IPS-15b (cell line): Measurements from ENCODE around the gene MYMK.
A peak's percentile ranks its signal among the peaks of the same experiment; 100 is the strongest.

Source experiments
- H3K27me3 ChIP-seq: one replicate; pipeline ENCODE4 v1.6.1; 2013; ENCODE audit warnings: low read length; ENCODE audit not compliant: control insufficient read depth, insufficient read depth
- H3K36me3 ChIP-seq: one replicate; pipeline ENCODE4 v1.6.1; 2013; ENCODE audit warnings: low read length; ENCODE audit not compliant: control insufficient read depth, insufficient read depth
- H3K4me1 ChIP-seq: one replicate; pipeline ENCODE4 v1.6.1; 2013; ENCODE audit warnings: mild to moderate bottlenecking, low read length; ENCODE audit not compliant: control insufficient read depth, insufficient read depth
- H3K4me3 ChIP-seq: one replicate; pipeline ENCODE4 v1.5.1; 2013; ENCODE audit warnings: low read depth, low read length
- H3K9ac ChIP-seq: one replicate; pipeline ENCODE4 v1.6.1; 2013; ENCODE audit warnings: low read depth, mild to moderate bottlenecking, low read length
- H3K9me3 ChIP-seq: one replicate; pipeline ENCODE4 v1.6.1; 2013; ENCODE audit warnings: mild to moderate bottlenecking, low read length; ENCODE audit not compliant: control insufficient read depth, insufficient read depth

MYMK gene

DNA sequence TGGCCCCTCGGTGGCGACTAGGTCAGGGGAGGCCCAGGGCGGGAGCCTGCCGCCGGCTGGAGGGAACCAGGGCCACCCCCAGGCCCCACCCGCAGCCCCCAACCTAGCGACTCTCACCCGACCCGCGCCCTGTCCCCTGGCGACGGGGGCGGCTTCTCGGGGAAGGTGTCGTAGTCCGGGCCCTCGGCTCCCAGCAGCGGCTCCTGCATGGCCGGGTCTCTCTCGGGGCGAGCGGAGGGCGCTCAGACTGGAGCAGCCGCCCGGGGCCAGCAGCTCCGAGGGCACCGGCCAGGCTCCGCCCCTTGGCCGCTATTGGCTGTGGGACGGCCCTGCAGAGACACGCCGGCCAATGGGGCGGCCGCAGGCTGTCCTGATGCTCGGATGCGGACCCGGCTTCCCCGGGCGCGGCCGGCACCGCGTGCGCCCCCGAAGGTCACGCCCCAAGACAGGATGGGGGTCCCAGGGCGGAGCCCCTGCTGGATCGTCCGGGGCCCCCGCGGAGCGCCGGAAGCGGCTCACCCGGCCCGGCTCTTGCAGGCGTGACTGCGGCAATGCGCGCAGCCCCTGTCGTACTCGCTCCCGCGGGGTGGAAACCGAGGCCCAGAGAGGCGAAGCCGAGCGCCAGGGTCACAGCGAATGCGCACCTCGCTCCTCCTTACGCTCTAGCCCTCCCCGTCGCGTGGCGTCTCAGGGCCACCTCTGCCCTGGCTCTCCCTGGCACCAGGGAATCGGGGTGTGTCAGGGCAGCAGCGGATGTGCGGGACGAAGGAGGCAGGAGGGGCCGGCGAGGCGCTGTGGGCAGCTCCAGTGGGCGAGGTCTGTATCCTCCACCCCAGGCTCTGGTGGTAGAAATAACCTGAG lies 45.7 kb downstream of the MYMK start, which contains the start of gene SLC2A6:
Gene SLC2A6 (minus strand): TSS at position 249 of the 861 bp plus-strand sequence. CDS start 40 bp downstream, at position 209.
- Histone ChIP-seq H3K27me3 (peaks cover 8% of the 10 kb centered on the region), H3K9me3 (no peaks in the 10 kb centered on the region), H3K4me1 (no peaks in the 10 kb centered on the region), H3K9ac (peak within 1 kb of the TSS; percentile 54), H3K4me3 (peak within 1 kb of the TSS; percentile 70), H3K36me3 (peaks cover 20% of the 10 kb centered on the region)

DNA sequence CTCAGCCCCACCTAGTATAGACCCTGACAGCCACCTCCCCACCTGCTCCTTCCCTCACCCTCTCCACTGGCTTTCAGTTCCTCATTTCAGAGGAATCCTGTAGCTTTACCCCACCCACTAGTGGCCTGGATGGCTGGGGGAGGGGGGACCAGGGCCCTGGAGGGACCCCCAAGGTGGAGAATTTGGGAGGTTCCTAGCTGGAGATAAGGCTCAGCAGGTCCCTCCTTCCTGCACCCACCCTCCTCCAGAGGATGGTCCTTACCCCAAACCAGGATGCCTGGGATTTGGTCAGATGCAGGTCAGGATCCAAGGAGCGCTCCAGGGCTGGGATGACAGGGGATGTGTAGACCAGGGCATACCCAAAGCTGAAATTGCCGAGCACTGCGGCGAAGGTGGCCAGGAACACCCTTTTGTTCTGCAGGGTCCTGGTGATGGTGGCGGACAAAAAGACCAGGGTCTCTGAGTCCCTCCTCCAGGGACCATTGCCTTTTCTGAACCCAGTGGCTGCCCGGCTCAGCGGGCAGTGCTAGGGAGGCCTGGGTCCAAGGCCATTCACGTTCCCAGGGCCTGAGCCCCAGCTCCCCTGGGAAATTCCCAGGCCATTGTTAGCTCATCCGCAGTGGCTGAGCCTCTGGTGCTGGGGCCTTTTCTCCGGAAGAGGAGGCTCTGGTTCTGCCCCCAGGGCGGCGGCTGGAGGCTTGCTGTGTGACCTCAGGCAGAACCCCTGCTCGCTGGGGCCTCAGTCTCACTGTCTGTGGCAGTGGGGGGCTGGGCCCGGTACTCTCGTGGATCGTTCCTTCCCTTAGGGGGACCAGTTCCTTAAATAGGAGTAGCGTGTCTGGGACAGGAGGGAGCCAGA lies 46.5 kb downstream of the MYMK start:
- H3K36me3 ChIP-seq, result peaks cover 25% of the 10 kb centered on the region
- peak overlapping the region; percentile 54 for H3K9ac ChIP-seq
- no peaks in the 10 kb centered on the region for H3K4me1 ChIP-seq
- H3K9me3 ChIP-seq, result no peaks in the 10 kb centered on the region
- H3K27me3 ChIP-seq, result peaks cover 6% of the 10 kb centered on the region
- H3K4me3 ChIP-seq, result peak overlapping the region; percentile 70

DNA sequence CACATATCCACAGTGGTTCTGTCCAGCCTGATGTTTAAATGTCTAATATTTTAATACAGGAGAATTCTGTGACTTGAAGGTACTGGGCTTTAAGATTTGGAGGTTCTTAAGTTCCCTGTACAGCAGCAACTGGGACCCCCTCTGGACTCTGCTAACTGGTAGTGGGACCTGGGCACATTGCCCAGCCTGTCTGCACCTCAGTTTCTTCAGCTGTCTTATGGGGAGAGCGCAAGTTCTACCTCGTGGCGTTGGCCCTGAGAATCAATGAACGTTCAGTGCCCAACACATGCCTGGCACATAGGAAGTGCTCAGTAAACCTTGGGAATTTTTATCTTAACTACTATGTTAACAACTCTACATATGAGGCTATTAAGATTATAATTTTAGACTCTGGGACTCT lies 47.3 kb downstream of the MYMK start:
- no peaks in the 10 kb centered on the region for H3K4me1 ChIP-seq
- H3K36me3 ChIP-seq, result peaks cover 29% of the 10 kb centered on the region
- H3K9ac ChIP-seq, result no peak overlapping the region

DNA sequence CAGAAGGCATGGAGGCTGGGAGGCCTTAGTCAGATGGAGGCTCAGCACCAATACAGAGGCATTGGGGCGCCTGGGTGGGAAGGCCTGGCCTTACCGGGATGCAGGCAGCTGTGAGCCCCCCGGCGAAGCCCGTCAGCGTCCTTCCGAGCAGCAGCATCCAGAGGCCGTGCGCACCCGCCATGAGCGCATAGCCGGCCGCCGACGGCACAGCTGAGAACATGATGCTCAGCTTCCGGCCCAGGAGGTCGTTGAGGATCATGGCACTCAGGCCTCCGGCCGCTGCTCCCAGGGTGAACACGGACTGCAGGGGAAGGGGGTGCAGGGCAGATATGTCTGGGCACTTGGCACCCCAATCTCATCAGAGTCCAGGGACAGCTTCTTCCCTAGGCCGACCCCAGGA lies 47.8 kb downstream of the MYMK start:
- Histone ChIP-seq H3K4me3 (no peak overlapping the region), H3K36me3 (peaks cover 29% of the 10 kb centered on the region), H3K27me3 (peaks cover 6% of the 10 kb centered on the region), H3K4me1 (no peaks in the 10 kb centered on the region), H3K9ac (no peak overlapping the region), H3K9me3 (no peaks in the 10 kb centered on the region)

More for the DNA sequence above, 47.3 kb downstream of the MYMK start:
- H3K4me3 ChIP-seq, result peak overlapping the region; percentile 70
- peaks cover 6% of the 10 kb centered on the region for H3K27me3 ChIP-seq
- no peaks in the 10 kb centered on the region for H3K9me3 ChIP-seq

DNA sequence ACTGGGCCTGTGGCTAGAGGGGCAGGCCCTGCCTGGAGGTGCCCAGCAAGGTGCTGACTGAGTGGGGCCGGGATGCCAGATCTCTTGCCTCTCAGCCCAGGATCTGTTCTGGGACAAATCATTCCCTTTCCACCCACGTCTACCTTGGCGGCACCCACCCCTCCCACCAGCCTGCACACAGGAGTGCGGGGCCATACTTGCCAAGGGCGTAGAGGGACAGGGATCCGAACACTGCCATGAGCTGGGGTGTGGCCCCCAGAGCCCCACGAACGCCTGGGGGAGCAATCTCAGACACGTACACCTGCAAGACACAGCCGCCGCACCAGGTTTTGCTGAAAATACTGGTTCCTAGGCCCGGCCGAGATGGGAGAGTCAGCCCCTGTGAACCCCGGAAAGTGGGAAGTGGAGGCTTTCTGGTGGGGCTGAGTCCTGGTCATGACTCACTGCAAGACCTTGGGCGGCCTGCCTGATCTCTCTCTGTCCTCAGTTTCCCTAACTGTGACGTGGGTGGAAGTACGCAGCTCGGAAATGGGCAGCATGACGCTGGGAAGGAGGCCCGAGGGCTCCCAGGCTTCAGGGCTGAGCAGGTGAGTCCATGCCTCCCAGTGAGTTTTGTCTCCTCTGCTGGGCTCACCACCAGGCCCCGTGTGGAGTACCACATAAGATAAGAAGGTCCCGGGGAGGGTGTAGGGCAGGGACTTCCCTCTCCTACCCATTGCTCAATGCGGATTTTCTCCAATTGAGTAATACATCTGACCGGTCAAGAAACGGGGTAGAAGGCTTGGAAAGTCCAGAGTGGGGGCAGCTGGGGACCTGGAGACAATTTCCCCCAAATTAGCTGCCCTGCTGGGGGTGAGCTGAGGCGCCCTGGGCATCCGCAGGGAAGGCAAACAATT lies 48.5 kb downstream of the MYMK start:
- H3K36me3 ChIP-seq, result peaks cover 32% of the 10 kb centered on the region
- no peaks in the 10 kb centered on the region for H3K9me3 ChIP-seq
- H3K27me3 ChIP-seq, result peaks cover 6% of the 10 kb centered on the region
- H3K4me1 ChIP-seq, result no peaks in the 10 kb centered on the region
- H3K9ac ChIP-seq, result no peak overlapping the region
- H3K4me3 ChIP-seq, result no peak overlapping the region

DNA sequence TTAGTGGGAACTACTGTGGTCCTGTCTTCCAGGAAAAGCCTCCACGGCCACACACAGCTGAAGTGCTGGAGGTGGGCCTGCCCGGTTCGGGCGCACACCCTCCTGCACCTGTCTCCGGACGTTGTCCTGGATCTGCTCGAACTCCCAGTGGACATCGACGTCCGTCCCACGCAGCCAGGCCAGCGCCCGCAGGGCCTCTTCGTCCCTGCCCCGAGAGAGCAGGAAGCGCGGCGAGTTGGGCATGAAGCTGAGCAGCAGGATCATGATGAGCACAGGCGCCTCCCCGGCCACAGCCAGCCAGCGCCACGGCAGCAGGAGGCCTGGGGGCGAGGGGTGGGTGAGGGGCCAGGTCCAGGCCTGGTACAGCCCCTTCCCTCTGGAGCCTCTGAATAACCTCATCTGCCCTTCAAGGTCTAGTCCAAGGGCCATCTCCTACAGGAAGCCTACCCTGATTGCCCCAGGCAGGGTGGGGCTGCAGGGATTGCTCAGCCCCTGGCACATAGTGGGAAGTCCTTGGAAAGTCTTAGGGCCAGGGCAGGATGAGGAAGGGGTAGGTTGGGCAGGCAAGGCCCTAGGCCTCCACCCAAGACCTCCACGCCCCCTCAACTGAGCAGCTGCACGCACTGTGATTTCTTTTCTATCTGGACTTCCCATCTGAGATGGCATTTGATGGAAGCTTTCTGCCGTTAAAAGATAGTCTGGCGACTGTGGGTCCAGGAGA lies 49.3 kb downstream of the MYMK start:
- H3K27me3 ChIP-seq, result peaks cover 6% of the 10 kb centered on the region
- no peak overlapping the region for H3K9ac ChIP-seq
- H3K4me3 ChIP-seq, result no peak overlapping the region
- H3K9me3 ChIP-seq, result no peaks in the 10 kb centered on the region
- no peaks in the 10 kb centered on the region for H3K4me1 ChIP-seq
- peaks cover 32% of the 10 kb centered on the region for H3K36me3 ChIP-seq

DNA sequence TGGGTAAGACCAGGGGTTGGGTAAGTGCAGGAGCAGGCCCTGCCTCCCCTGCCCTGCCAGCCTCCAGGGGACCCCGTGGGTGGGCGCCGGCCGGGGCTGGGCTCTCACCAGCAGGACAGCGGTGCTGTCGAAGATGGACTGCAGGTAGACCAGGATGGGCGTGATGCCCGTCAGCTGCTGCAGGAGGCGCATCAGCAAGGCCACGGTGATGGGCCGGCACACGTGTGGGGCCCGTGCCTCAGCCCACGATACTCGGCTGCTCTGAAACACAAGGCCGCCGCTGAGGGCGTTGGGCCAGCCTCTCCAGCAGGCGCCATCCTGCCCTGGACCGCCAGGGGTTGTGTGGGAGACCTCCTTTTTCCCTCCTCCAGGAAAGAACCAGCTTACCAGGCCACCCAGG lies 49.9 kb downstream of the MYMK start:
- H3K9ac ChIP-seq, result no peak overlapping the region
- peaks cover 32% of the 10 kb centered on the region for H3K36me3 ChIP-seq
- H3K9me3 ChIP-seq, result no peaks in the 10 kb centered on the region
- no peak overlapping the region for H3K4me3 ChIP-seq
- no peaks in the 10 kb centered on the region for H3K4me1 ChIP-seq
- H3K27me3 ChIP-seq, result peaks cover 3% of the 10 kb centered on the region

DNA sequence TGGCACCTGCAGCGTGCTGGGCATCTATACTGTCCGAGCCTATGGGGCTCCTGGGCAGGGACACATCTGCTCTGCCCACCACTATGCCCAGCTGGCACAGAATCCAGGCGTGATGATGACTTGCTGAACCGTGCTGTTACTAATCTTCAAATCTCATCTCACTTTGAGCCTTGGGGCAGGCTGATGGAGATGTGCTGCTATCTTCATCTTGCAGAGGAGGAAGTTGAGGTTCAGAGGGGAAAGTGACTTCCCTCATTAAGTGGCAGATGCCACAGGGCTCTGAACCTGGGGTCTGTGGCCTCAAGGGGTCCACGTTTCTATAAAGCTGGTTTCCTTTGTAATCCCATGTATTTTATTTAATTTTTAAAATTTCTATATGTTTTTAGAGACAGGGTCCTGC lies 50.5 kb downstream of the MYMK start:
- Histone ChIP-seq H3K9ac (no peak overlapping the region), H3K27me3 (no peaks in the 10 kb centered on the region), H3K36me3 (peaks cover 32% of the 10 kb centered on the region), H3K4me3 (no peak overlapping the region), H3K9me3 (no peaks in the 10 kb centered on the region), H3K4me1 (no peaks in the 10 kb centered on the region)

DNA sequence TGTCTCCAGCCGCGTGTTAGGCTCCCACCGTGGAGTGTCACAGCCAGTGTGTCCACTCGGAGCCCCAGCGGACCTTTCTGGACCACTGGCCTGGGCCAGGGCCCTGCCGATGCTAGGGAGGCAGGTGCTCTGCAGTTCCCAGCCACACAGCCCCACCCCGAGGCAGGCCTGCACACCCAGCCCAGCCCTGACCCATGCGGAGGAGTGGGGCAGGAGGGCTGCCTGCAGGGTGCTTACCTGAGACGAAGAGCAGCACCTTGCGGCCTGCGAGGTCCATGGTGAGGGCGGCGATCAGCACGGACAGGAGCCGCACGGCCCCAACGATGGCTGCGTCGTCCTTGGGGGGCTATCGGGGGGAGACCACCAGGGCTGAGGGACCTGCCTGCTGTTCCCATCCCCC lies 51.0 kb downstream of the MYMK start:
- H3K36me3 ChIP-seq, result peaks cover 32% of the 10 kb centered on the region
- no peaks in the 10 kb centered on the region for H3K4me1 ChIP-seq
- H3K27me3 ChIP-seq, result no peaks in the 10 kb centered on the region
- no peak overlapping the region for H3K4me3 ChIP-seq
- no peaks in the 10 kb centered on the region for H3K9me3 ChIP-seq
- H3K9ac ChIP-seq, result no peak overlapping the region

DNA sequence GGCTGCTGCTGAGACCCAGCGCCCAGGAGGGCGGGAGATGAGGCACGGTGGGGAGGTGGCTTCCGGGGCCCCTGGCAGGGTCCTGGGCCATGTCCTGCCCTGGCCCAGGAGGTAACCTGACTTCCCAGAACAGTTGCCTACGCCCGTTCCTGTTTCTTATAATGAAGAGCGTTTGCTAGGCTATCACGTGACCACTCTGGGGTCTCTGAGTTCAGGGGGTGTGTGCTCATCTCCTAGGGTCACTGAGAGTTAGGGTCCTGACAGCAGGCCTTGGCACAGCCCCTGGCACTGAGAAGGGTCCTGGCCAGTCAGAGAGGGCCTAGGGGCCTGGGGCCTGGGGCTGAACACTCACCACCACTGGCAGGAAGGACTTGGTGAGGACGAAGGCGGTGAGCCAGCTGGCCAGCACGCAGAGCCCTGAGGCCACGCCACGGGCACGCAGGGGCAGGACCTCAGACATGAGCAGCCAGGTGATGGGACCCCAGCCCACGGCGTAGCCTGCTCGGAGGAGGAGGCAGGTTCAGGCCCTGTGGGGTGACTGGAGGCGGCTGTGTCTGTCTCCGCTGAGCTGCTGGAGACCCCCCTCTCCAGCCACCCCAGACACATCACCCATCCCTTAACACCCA lies 51.9 kb downstream of the MYMK start:
- Histone ChIP-seq H3K27me3 (no peaks in the 10 kb centered on the region), H3K36me3 (peaks cover 32% of the 10 kb centered on the region), H3K9ac (no peak overlapping the region), H3K4me3 (no peak overlapping the region), H3K4me1 (no peaks in the 10 kb centered on the region), H3K9me3 (no peaks in the 10 kb centered on the region)
